GM12872 (cell line): ENCODE results near the gene CUX1.

ENCODE experiments used
- CTCF ChIP-seq: IDR thresholded peaks from 3 replicates; pipeline ENCODE4 v1.5.1; 2011; ENCODE audit warnings: low read depth, mild to moderate bottlenecking, low read length, moderate library complexity; ENCODE audit not compliant: insufficient read depth

The CUX1 gene

GRCh38 chr7:101972627-101973026 lies 155.2 kb downstream of the CUX1 start:
- TF ChIP-seq CTCF: no peak

- TF ChIP-seq CTCF: no peak
These were observed 155.7 kb downstream of the CUX1 start for GRCh38 chr7:101973130-101973529.

- no peak for TF ChIP-seq CTCF
These were observed 157.0 kb downstream of the CUX1 start for GRCh38 chr7:101974393-101974792.

- no peak for TF ChIP-seq CTCF
These were observed 157.6 kb downstream of the CUX1 start for GRCh38 chr7:101975046-101975445.

- no peak for TF ChIP-seq CTCF
These were observed 159.0 kb downstream of the CUX1 start for GRCh38 chr7:101976411-101976810.

- no peak for TF ChIP-seq CTCF
These were observed 159.8 kb downstream of the CUX1 start for GRCh38 chr7:101977249-101977648.

- no peak for TF ChIP-seq CTCF
These were observed 161.3 kb downstream of the CUX1 start for GRCh38 chr7:101978683-101979082.
